Measurements from ENCODE around the gene PTPRG. TPM values are rescaled to one million over a fixed set of nuclear protein-coding genes. Genes with fewer than 3 reads are reported as not detected.

The PTPRG gene
- total RNA-seq, 1 experiment from 2014 or later = 69.3 TPM

GRCh38 chr3:61570813-61571212 lies 9.4 kb downstream of the PTPRG start:
- Mint-ChIP-seq H3K4me3 (peak overlapping the region in 1 of 2 experiments; percentile 26; a peak in 1 of 5 replicates), H3K27me3 (ENCODE audit: low read depth) (no peaks in the 10 kb centered on the region), H3K9me3 (peaks cover 0 to 5% of the 10 kb centered on the region in 2 experiments; a peak in 2 of 5 replicates), H3K36me3 (ENCODE audit: insufficient read depth in 1 of 3, low read depth in 3 of 3) (peaks cover 17 to 35% (median 20%) of the 10 kb centered on the region in 3 experiments), H3K4me1 (peaks cover 79 to 80% of the 10 kb centered on the region in 2 experiments), H3K27ac (peak overlapping the region in 2 of 3 experiments; percentile 24 to 96; a peak in 4 of 7 replicates)
- H3K18ac ChIP-seq (ENCODE audit: insufficient read length, low read depth, low read length) = no peak overlapping the region
- no peak overlapping the region for H4K5ac ChIP-seq (ENCODE audit: insufficient read length, low read depth, low read length)
- no peak overlapping the region for H3K4ac ChIP-seq (ENCODE audit: low read depth, low read length)
- H3K23ac ChIP-seq (ENCODE audit: insufficient read length, low read depth, low read length) = no peak overlapping the region
- no peaks in the 10 kb centered on the region for H3K27me3 ChIP-seq (ENCODE audit: insufficient read depth, low read length)
- no peak overlapping the region for H2BK20ac ChIP-seq (ENCODE audit: low read depth, low read length, poor library complexity, severe bottlenecking)
- H3K79me1 ChIP-seq (ENCODE audit: insufficient read depth, low read depth, low read length, poor library complexity, severe bottlenecking) = peaks cover 3% of the 10 kb centered on the region
- no peak overlapping the region for H2AK5ac ChIP-seq (ENCODE audit: insufficient read length, low read length)
- no peak overlapping the region for H2AFZ ChIP-seq (ENCODE audit: low read length)
- peaks cover 24% of the 10 kb centered on the region; the same call in 1 of the 2 replicates for H3K4me1 ChIP-seq (ENCODE audit: insufficient read depth, low read length)
- H3K14ac ChIP-seq (ENCODE audit: insufficient read depth, low read length) = no peak overlapping the region
- no peaks in the 10 kb centered on the region for H4K20me1 ChIP-seq (ENCODE audit: control insufficient read depth, insufficient read depth, insufficient read length)
- H2BK120ac ChIP-seq (ENCODE audit: low read depth, low read length, poor library complexity, severe bottlenecking) = no peak overlapping the region
- peaks cover 93% of the 10 kb centered on the region for H3K79me2 ChIP-seq (ENCODE audit: insufficient read depth, low read length)
- no peak overlapping the region for H2BK12ac ChIP-seq (ENCODE audit: insufficient read length, low read depth, low read length)
- no peak overlapping the region for H3K27ac ChIP-seq (ENCODE audit: insufficient read length, low read depth, low read length)
- no peak for DNase-seq
- no peak overlapping the region for H4K91ac ChIP-seq (ENCODE audit: insufficient read length, low read depth, low read length)
- WGBS (ENCODE audit: extremely low coverage, insufficient read length, low lambda C conversion rate) = no CpG with 5 or more reads among the region's 5 CpGs
- H3K9ac ChIP-seq (ENCODE audit: extremely low read depth, insufficient read length, low read length) = no peak overlapping the region
- no peaks in the 10 kb centered on the region for H3K9me3 ChIP-seq (ENCODE audit: control insufficient read depth, low read depth, low read length)
- no peak overlapping the region for H2BK5ac ChIP-seq (ENCODE audit: insufficient read length, low read length)
- no peaks in the 10 kb centered on the region for H3K23me2 ChIP-seq (ENCODE audit: insufficient read length, low read depth, low read length, poor library complexity, severe bottlenecking)
- no peak overlapping the region for H3K56ac ChIP-seq (ENCODE audit: insufficient read length, low read depth, low read length)
- H2BK15ac ChIP-seq (ENCODE audit: low read depth, low read length) = no peak overlapping the region
- no peak overlapping the region for H4K8ac ChIP-seq (replicated peaks; ENCODE audit: insufficient read length, low read depth, low read length)
- H3T11ph ChIP-seq (ENCODE audit: low read length) = no peak overlapping the region
- no peak overlapping the region for H3K4me2 ChIP-seq (ENCODE audit: insufficient read depth, insufficient read length, low read length)
- TF ChIP-seq CTCF (conservative IDR thresholded peaks at IDR 0.05) = no peak
